ENCODE measurements around the gene UNC5CL. TPM values are rescaled to one million over a fixed set of nuclear protein-coding genes. Genes with fewer than 3 reads are reported as not detected.
A peak's percentile ranks its signal among the peaks of the same experiment; 100 is the strongest.

Gene UNC5CL
- total and polyA plus RNA-seq, 9 of the 15 experiments (the other 6 are each of a cell fraction or from before 2014, with no cell fraction given): 0.07 to 1.8 (median 0.62) TPM; not detected in 1

DNA sequence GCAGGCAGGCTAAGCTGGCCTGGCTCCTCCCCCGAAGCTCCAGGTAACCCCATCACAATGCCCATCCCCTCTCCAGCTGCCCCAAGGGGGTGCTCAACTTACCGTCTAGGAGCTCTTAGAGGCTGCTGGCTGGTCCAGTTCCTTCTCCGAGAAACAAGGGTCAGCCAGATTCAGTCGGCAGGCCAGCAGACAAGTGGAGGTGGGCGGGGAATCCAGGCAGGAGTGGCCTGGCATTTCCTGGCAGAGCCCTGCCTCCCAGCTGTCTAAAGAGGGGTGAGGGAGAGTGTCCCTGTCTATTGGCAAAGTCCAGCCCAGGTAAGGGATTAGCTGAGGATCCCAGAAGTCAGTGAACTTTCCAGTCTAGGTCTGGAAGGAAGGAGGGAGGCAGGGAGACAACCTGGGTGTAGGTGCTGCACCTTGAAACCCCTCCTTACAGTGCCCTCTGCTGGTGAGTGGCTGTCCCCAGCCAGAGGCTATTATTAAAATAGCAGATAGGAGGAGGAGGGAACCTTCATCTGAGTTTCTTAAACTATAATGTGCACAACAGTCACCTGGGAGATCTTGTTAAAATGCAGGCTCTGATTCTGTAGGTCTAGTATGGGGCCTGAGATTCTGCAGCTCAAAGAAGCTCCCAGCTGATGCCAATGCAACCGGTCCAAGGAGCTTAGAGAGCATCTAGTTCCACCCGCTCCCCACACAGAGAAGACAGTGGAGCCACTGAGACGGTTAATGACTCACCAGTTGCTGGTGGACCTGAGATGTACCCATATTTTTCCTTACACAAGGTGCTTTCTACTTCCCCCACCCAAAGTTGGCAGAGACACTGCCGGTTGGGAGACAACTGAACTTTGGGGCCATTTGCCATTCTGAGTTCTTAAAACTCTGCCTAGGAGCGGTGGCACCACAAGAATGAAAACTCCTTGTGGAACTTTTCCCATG, at the start of gene UNC5CL (continued):
- TF ChIP-seq, protein P1, sequence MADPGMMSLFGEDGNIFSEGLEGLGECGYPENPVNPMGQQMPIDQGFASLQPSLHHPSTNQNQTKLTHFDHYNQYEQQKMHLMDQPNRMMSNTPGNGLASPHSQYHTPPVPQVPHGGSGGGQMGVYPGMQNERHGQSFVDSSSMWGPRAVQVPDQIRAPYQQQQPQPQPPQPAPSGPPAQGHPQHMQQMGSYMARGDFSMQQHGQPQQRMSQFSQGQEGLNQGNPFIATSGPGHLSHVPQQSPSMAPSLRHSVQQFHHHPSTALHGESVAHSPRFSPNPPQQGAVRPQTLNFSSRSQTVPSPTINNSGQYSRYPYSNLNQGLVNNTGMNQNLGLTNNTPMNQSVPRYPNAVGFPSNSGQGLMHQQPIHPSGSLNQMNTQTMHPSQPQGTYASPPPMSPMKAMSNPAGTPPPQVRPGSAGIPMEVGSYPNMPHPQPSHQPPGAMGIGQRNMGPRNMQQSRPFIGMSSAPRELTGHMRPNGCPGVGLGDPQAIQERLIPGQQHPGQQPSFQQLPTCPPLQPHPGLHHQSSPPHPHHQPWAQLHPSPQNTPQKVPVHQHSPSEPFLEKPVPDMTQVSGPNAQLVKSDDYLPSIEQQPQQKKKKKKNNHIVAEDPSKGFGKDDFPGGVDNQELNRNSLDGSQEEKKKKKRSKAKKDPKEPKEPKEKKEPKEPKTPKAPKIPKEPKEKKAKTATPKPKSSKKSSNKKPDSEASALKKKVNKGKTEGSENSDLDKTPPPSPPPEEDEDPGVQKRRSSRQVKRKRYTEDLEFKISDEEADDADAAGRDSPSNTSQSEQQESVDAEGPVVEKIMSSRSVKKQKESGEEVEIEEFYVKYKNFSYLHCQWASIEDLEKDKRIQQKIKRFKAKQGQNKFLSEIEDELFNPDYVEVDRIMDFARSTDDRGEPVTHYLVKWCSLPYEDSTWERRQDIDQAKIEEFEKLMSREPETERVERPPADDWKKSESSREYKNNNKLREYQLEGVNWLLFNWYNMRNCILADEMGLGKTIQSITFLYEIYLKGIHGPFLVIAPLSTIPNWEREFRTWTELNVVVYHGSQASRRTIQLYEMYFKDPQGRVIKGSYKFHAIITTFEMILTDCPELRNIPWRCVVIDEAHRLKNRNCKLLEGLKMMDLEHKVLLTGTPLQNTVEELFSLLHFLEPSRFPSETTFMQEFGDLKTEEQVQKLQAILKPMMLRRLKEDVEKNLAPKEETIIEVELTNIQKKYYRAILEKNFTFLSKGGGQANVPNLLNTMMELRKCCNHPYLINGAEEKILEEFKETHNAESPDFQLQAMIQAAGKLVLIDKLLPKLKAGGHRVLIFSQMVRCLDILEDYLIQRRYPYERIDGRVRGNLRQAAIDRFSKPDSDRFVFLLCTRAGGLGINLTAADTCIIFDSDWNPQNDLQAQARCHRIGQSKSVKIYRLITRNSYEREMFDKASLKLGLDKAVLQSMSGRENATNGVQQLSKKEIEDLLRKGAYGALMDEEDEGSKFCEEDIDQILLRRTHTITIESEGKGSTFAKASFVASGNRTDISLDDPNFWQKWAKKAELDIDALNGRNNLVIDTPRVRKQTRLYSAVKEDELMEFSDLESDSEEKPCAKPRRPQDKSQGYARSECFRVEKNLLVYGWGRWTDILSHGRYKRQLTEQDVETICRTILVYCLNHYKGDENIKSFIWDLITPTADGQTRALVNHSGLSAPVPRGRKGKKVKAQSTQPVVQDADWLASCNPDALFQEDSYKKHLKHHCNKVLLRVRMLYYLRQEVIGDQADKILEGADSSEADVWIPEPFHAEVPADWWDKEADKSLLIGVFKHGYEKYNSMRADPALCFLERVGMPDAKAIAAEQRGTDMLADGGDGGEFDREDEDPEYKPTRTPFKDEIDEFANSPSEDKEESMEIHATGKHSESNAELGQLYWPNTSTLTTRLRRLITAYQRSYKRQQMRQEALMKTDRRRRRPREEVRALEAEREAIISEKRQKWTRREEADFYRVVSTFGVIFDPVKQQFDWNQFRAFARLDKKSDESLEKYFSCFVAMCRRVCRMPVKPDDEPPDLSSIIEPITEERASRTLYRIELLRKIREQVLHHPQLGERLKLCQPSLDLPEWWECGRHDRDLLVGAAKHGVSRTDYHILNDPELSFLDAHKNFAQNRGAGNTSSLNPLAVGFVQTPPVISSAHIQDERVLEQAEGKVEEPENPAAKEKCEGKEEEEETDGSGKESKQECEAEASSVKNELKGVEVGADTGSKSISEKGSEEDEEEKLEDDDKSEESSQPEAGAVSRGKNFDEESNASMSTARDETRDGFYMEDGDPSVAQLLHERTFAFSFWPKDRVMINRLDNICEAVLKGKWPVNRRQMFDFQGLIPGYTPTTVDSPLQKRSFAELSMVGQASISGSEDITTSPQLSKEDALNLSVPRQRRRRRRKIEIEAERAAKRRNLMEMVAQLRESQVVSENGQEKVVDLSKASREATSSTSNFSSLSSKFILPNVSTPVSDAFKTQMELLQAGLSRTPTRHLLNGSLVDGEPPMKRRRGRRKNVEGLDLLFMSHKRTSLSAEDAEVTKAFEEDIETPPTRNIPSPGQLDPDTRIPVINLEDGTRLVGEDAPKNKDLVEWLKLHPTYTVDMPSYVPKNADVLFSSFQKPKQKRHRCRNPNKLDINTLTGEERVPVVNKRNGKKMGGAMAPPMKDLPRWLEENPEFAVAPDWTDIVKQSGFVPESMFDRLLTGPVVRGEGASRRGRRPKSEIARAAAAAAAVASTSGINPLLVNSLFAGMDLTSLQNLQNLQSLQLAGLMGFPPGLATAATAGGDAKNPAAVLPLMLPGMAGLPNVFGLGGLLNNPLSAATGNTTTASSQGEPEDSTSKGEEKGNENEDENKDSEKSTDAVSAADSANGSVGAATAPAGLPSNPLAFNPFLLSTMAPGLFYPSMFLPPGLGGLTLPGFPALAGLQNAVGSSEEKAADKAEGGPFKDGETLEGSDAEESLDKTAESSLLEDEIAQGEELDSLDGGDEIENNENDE (IDR thresholded peaks at IDR 0.05; ENCODE audit: low read depth, low read length): no peak
- no peak for TF ChIP-seq CHD2 (IDR thresholded peaks at IDR 0.05; ENCODE audit: low read depth, low read length)
- TF ChIP-seq HDGF (IDR thresholded peaks at IDR 0.05): no peak
- no peak for TF ChIP-seq PCBP2 (IDR thresholded peaks at IDR 0.05; ENCODE audit: low read depth, low read length, poor library complexity, severe bottlenecking)
- TF ChIP-seq, protein P2, sequence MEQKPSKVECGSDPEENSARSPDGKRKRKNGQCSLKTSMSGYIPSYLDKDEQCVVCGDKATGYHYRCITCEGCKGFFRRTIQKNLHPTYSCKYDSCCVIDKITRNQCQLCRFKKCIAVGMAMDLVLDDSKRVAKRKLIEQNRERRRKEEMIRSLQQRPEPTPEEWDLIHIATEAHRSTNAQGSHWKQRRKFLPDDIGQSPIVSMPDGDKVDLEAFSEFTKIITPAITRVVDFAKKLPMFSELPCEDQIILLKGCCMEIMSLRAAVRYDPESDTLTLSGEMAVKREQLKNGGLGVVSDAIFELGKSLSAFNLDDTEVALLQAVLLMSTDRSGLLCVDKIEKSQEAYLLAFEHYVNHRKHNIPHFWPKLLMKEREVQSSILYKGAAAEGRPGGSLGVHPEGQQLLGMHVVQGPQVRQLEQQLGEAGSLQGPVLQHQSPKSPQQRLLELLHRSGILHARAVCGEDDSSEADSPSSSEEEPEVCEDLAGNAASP (IDR thresholded peaks at IDR 0.05): no peak
- TF ChIP-seq ZNF134 (CRISPR knock-in tag; conservative IDR thresholded peaks at IDR 0.05): 0 out of 2 replicates have a peak, but pooled peaks have one; percentile 37
- no peak for TF ChIP-seq ETV6 (IDR thresholded peaks at IDR 0.05; ENCODE audit: borderline replicate concordance in 1 of 2, low read depth in 2 of 2, low read length in 1 of 2)
- TF ChIP-seq ETV6 (CRISPR knock-in tag; IDR thresholded peaks at IDR 0.05; ENCODE audit: borderline replicate concordance): no peak
- TF ChIP-seq BRF1 (IDR thresholded peaks at IDR 0.05; ENCODE audit: borderline replicate concordance, extremely low read depth, insufficient read length): no peak
- peak; percentile 90 for TF ChIP-seq ZNF764 (CRISPR knock-in tag; IDR thresholded peaks at IDR 0.05; ENCODE audit: low read depth)
- TF ChIP-seq CCAR2 (IDR thresholded peaks at IDR 0.05; ENCODE audit: low read depth, low read length): no peak
- 0 out of 2 replicates have a peak, but pooled peaks have one; percentile 31 for TF ChIP-seq FOSL1 (tag; conservative IDR thresholded peaks at IDR 0.05)
- TF ChIP-seq, protein P3, sequence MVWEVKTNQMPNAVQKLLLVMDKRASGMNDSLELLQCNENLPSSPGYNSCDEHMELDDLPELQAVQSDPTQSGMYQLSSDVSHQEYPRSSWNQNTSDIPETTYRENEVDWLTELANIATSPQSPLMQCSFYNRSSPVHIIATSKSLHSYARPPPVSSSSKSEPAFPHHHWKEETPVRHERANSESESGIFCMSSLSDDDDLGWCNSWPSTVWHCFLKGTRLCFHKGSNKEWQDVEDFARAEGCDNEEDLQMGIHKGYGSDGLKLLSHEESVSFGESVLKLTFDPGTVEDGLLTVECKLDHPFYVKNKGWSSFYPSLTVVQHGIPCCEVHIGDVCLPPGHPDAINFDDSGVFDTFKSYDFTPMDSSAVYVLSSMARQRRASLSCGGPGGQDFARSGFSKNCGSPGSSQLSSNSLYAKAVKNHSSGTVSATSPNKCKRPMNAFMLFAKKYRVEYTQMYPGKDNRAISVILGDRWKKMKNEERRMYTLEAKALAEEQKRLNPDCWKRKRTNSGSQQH (CRISPR knock-in tag; IDR thresholded peaks at IDR 0.05): no peak

Data from K562 (cell line).